H54 (cell line): ENCODE results near the gene GTPBP3.

Source experiments
- DNase-seq: peaks from one replicate; pipeline ENCODE4 v3.0.0; 2011; ENCODE audit warnings: low spot score, mixed read lengths; ENCODE audit not compliant: insufficient read length
- FAIRE-seq: peaks from 3 replicates; lab custom pipeline; 2011; peaks lifted over from hg19 to GRCh38; lab: Jason Lieb, UNC
- POLR2A ChIP-seq: IDR thresholded peaks from 2 replicates; pipeline ENCODE4 v1.6.1; 2011; ENCODE audit warnings: low read depth, mild to moderate bottlenecking, low read length

GTPBP3 gene

DNA sequence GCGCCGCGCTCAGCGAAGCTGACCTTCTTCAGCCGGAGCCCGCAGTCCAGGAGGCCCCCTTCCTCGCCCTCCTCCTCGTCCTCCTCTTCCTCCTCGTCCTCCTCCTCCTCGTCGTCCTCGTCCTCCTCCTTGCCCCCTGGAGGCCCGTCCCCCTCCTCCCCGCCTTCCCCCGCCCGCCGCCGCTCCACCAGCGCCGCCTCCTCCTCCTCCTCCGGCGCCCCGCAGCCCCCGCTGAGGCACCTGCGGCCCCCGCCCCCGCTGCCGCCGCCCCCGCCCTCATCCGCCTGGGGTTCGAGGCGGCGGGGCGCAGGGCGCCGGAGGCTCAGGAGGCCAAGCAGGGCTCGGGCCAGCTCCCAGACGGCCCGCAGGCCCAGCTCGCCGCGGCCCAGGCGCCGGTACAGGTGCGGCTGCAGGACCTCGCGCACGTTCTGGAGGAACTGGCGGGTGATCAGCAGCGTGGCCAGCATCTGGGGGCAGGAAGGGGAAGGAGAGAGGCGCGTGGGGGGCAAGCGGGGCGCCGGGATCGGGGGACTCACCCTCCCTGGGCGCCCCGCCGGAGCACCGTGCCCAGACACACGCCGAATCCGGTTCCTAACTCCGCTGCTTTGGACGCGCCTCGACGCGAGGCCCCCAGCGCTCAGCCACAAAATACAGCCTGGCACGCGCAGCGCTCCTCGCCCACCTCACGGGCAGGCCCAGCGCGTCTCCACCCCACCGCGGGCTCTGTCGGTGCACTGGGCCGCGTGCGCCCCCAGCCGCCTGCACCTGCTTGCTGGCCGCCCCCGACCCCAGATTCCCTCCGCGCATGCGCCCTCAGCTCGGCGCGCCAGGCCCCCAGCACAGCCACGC lies 8.6 kb upstream of the GTPBP3 start:
- FAIRE-seq (no peak), DNase-seq (no peak)
- no peak for TF ChIP-seq POLR2A

- FAIRE-seq (no peak), DNase-seq (no peak)
- TF ChIP-seq POLR2A, result no peak
Observed at GRCh38 chr19:17329366-17330261, 7.7 kb upstream of the GTPBP3 start.

- TF ChIP-seq POLR2A, result no peak
- DNase-seq (no peak), FAIRE-seq (no peak)
Observed at GRCh38 chr19:17330262-17331044, 6.9 kb upstream of the GTPBP3 start.

GRCh38 chr19:17331045-17331558 lies 6.3 kb upstream of the GTPBP3 start:
- TF ChIP-seq POLR2A, result no peak
- no peak for DNase-seq
- FAIRE-seq, result no peak

GRCh38 chr19:17332360-17332676 lies 5.0 kb upstream of the GTPBP3 start:
- DNase-seq, result no peak
- no peak for FAIRE-seq
- no peak for TF ChIP-seq POLR2A

DNA sequence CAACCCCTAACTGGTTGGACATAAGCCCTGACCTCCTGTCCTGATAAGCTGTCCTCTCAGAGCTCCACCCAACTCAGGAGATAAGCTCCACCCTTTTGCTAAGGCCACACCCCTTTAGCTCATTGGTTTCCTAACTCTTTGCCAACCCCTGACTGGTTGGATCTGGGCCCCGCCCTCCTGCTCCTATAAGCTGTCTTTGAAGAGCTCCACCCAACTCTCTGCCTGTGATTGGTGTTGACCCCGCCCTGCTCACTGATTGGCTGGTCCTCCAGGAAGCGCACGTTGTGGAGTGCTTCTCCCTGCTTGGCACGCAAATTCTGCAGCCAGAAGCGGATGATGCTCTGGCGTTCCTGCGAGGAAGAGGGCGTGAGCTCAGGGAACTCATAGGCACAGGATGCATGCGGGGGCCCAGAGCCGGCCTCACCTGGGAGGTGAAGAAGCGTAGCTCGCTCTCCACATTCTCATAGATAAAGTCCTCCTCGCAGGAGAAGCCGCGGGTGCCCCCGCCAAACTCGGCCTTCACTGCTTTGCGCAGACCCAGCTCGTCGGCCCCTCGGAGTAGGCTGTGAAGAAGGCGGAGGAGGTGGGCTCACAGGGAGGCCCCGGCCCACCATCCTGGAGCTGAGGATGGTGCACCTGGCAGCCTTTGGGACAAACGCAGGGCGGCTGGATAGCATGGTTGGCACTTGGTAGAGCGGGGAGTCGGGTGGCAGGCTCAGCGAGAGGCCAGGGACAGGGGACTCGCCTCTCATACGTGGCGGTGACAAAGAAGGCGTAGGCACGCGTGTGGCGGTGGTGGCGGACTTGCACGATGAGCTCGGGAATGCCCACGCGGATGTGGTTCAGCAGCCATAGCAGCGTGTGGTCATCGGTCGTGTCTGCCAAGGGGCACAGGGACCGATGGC lies 4.4 kb upstream of the GTPBP3 start:
- TF ChIP-seq POLR2A, result no peak
- no peak for FAIRE-seq
- no peak for DNase-seq

- FAIRE-seq (no peak), DNase-seq (peak; percentile 95)
- no peak for TF ChIP-seq POLR2A
Observed at GRCh38 chr19:17333611-17334413, 3.5 kb upstream of the GTPBP3 start.

- DNase-seq (peak; percentile 95), FAIRE-seq (no peak)
- peak; percentile 50 for TF ChIP-seq POLR2A
Observed at GRCh38 chr19:17334414-17335409, 2.6 kb upstream of the GTPBP3 start, which contains the start of gene ANO8. Gene ANO8, minus strand, starts transcription at chr19:17334855. Its CDS starts 185 bp downstream, at chr19:17334670.

DNA sequence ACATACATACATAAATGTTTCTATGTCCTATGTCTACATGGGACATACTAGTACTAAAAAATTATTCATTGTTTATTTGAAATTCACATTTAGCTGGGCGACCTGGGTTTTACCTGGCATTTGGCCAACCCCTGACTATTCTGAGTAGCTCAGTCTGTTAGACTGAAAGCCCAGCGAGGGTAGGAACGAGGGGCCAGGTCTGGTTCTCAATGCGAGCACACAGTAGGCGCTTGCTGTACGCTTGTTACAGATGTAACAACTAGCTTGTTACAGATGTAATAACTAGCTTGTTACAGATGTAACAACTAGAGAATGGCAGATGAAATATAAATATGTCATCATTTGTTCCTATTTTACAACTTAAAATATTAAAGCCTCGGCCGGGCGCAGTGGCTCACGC lies 1.8 kb upstream of the GTPBP3 start:
- no peak for TF ChIP-seq POLR2A
- DNase-seq (no peak), FAIRE-seq (no peak)

DNA sequence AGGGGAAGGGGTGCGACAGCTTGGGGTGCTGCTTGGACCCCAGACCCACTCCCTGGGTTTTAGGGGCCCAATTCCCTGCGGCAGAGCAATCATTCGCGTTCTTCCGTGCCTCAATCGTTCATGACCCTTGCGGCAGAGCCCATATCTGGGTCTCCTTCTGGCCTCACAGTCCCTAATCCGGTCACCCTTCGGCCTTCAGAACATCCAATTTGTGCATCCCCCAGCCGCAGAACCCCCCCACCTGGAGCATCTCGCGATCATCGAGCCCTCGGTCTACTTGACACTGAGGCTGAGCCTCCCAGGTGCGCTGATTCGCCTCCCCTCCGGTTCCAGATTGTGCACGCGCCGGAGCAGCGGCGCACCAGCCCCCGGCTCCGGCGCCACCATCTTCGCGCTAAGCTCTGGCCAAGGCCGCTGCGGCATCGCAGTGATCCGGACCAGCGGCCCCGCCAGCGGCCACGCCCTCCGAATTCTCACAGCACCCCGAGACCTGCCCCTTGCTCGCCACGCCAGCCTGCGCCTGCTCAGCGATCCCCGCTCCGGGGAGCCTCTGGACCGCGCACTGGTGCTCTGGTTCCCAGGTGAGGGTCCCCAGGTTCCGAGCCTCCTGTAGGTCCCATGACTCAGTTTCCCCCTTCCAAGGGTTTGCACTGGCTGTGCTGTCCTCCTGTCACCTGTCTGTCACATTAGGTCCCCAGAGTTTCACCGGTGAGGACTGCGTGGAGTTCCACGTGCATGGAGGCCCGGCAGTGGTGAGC lies 501 bp downstream of the GTPBP3 start:
- FAIRE-seq, result no peak
- DNase-seq, result no peak
- TF ChIP-seq POLR2A, result no peak
